ENCODE measurements around the gene IFI30.

IFI30 gene

DNA sequence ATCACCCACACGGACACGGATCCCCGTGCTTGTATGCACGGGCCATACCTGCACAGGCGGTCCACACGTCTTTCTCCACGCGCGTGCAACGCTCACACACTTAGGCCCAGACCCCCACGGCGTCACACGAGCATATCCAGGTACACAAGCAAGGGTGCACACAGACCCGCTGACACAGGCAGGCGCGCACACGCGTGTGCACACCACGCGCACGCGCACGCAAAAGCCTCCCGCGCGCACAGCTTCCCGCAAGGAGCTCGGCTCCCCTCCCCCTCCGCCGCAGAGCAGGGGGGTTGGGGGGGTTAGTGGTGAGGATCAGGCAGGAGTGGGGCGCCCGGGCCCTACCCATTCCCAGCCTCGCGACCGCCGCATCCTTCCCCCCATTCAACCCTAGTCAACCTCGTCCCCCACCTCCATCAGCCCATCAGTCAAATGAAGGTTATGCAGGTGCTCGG is 29.8 kb downstream of the IFI30 start:
- peak overlapping the region; percentile 31; the same call in 1 of the 2 replicates for H3K27ac ChIP-seq
- H3K36me3 ChIP-seq = peaks cover 31% of the 10 kb centered on the region
- no peaks in the 10 kb centered on the region for H3K27me3 ChIP-seq (ENCODE audit: insufficient read depth, low read depth, severe bottlenecking)
- H3K9me3 ChIP-seq (ENCODE audit: severe bottlenecking) = no peaks in the 10 kb centered on the region
- peak overlapping the region; percentile 77 for H3K4me3 ChIP-seq (ENCODE audit: low read depth, low read length)
- peak; percentile 42 for DNase-seq
- TF ChIP-seq, protein P1, sequence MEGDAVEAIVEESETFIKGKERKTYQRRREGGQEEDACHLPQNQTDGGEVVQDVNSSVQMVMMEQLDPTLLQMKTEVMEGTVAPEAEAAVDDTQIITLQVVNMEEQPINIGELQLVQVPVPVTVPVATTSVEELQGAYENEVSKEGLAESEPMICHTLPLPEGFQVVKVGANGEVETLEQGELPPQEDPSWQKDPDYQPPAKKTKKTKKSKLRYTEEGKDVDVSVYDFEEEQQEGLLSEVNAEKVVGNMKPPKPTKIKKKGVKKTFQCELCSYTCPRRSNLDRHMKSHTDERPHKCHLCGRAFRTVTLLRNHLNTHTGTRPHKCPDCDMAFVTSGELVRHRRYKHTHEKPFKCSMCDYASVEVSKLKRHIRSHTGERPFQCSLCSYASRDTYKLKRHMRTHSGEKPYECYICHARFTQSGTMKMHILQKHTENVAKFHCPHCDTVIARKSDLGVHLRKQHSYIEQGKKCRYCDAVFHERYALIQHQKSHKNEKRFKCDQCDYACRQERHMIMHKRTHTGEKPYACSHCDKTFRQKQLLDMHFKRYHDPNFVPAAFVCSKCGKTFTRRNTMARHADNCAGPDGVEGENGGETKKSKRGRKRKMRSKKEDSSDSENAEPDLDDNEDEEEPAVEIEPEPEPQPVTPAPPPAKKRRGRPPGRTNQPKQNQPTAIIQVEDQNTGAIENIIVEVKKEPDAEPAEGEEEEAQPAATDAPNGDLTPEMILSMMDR (IDR thresholded peaks at IDR 0.05; ENCODE audit: low read depth, low read length) = no peak

DNA sequence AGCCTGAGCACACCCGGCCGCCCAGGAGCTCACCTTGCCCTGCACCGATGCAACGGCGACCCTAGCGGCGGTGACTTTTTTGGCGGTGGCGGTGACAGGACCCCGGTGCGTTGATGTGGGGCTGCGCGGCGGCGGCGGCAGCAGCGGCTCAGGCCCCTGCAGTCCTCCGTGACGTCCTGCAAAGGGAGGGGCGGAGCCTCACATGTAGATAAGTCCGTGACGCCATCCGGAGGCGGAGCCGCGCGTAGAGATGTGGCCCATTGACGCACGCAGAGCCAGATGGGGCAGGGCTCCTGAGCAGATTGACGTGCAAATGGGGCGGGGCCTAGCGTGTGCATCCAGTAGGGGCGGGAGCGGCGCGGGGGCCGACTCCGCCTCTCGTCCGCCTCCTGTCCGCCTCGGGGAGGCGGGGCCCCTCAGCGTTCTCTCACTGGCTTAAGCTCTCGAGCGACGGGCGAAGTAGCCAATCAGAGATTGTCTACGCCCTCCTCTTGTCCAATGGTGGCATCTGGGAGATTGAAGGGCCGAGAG is 30.3 kb downstream of the IFI30 start, which contains the start of gene RAB3A:
Gene RAB3A (minus strand): TSS at position 180 of the 531 bp plus-strand sequence. CDS start 1,302 bp downstream, outside the sequence.
- DNase-seq = peak; percentile 99
- TF ChIP-seq, protein P1 (IDR thresholded peaks at IDR 0.05; ENCODE audit: low read depth, low read length) = no peak
- Histone ChIP-seq H3K4me3 (ENCODE audit: low read depth, low read length) (peak within 1 kb of the TSS; percentile 77), H3K9me3 (ENCODE audit: severe bottlenecking) (no peaks in the 10 kb centered on the region), H3K27ac (peak within 1 kb of the TSS; percentile 95), H3K27me3 (ENCODE audit: insufficient read depth, low read depth, severe bottlenecking) (no peaks in the 10 kb centered on the region), H3K36me3 (peaks cover 26% of the 10 kb centered on the region)

DNA sequence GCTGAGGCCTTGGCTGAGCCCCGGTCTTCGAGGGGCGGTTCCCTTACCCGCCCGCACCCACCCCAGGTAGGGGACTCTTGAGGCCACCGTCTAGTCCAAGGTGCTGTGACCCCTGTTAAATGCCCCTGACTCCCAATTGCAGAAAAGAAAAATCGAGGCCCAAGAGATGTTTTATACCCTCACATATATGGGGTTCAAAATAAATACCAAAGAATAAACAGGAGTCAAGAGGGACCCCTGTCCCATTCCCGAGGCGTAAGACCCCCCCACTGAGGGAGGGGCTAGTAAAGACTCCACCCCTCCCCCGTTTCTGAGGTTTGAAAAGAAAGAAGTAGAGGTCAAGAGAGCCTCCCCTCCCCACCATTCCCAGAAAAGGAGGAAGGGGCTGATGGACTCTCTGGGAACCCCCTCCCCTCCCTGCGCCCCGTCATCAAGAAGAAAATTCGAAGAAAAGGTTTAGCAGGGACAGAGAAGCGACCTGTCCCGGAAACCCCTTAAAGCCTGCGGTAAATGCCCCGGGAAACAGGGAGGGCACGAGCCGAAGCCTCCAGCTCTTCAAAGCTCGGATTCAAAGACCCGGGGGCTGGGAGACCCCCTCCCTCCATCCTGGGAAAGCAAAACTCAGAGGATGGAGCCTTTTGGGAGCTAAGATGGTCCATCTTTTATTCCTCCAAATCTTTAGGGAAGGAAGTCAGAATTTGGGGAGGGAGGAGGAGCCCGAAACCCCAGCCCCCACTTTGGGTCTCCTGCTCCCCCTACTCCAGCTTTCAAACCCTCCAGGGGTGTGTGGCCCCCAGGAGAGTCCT is 31.0 kb downstream of the IFI30 start:
- TF ChIP-seq, protein P1 (IDR thresholded peaks at IDR 0.05; ENCODE audit: low read depth, low read length) = no peak
- Histone ChIP-seq H3K9me3 (ENCODE audit: severe bottlenecking) (no peaks in the 10 kb centered on the region), H3K27ac (peak overlapping the region; percentile 95), H3K4me3 (ENCODE audit: low read depth, low read length) (peak overlapping the region; percentile 61), H3K27me3 (ENCODE audit: insufficient read depth, low read depth, severe bottlenecking) (no peaks in the 10 kb centered on the region), H3K36me3 (peaks cover 19% of the 10 kb centered on the region)
- DNase-seq = peak; percentile 56

DNA sequence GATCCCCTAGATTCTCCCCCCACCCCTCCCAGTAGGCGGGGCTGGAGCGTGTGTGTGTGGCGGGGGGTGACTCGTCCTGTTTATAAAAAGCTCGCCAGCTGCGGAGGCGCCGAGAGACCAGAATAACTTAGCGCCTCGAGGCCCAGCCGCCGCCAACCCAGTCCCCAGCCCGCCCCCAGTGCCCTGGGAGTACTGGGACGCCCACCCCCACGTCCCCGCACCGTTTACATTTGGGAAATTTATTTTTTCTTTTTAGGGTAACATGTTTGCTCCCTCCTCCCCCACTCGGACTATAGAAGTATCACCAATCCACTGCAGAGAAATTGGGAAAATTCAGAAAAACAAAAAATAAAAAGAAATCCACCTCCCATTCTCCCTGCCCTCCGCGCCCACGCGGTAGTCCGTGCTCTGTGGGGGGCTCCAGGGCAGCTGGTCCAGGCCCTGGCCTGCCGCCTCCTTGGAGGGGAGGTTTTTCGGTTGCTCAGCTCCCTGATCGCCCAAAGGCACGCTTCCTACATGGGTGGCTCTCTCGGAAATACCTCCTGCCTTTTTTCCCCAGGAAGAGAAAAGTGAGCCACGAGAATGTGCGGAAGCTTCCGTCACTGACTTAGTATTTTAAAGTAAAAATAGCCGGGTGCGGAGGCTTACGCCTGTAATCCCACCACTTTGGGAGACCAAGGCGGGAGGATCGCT is 31.7 kb downstream of the IFI30 start:
- H3K4me3 ChIP-seq (ENCODE audit: low read depth, low read length) = peak overlapping the region; percentile 61
- no peaks in the 10 kb centered on the region for H3K9me3 ChIP-seq (ENCODE audit: severe bottlenecking)
- H3K27ac ChIP-seq = peak overlapping the region; percentile 95
- DNase-seq = peak; percentile 82
- peaks cover 12% of the 10 kb centered on the region for H3K36me3 ChIP-seq
- H3K27me3 ChIP-seq (ENCODE audit: insufficient read depth, low read depth, severe bottlenecking) = no peaks in the 10 kb centered on the region
- TF ChIP-seq, protein P1 (IDR thresholded peaks at IDR 0.05; ENCODE audit: low read depth, low read length) = no peak

DNA sequence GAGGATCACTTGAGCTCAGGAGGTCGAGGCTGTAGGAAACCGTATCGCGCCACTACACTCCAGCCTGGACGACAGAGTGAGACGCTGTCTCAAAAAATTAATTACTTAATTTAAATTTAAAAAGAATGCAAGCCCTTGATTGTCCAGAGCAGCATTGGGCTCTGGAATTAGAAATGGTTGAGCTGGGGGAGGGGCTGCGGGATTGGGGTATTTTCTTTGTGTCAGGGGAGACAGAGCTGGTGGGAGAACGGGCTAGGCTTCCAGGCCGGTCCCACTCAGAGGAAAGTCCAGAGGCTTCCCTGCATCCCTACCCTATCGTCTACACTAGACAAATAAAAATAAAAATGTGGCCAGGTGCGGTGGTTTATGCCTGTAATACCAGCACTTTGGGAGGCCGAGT is 32.4 kb downstream of the IFI30 start:
- no peaks in the 10 kb centered on the region for H3K27me3 ChIP-seq (ENCODE audit: insufficient read depth, low read depth, severe bottlenecking)
- peak overlapping the region; percentile 95 for H3K27ac ChIP-seq
- TF ChIP-seq, protein P1 (IDR thresholded peaks at IDR 0.05; ENCODE audit: low read depth, low read length) = no peak
- no peak for DNase-seq
- peaks cover 10% of the 10 kb centered on the region for H3K36me3 ChIP-seq
- H3K4me3 ChIP-seq (ENCODE audit: low read depth, low read length) = peak overlapping the region; percentile 61
- no peaks in the 10 kb centered on the region for H3K9me3 ChIP-seq (ENCODE audit: severe bottlenecking)

Data from WERI-Rb-1 (cell line).